ENCODE results near the gene NHSL2.
A peak's percentile ranks its signal among the peaks of the same experiment; 100 is the strongest.
"Not testable (repeated sequence)": the region's sequence is repeated elsewhere in the genome, so short reads cannot be mapped to it uniquely, and the experiment has no call there.

The NHSL2 gene

GRCh38 chrX:71910643-71910985, at the start of gene NHSL2:
TSS of gene NHSL2 (plus strand) at chrX:71910845.
- DNase-seq, result peak; percentile 25 to 54 (median 54)

GRCh38 chrX:71867680-71868079, 43.0 kb upstream of the NHSL2 start:
- DNase-seq, result no peak

GRCh38 chrX:71869566-71869965, 41.1 kb upstream of the NHSL2 start:
- not testable (repeated sequence) for DNase-seq

- peak in 2 of 3 donors; percentile 8 to 24 for DNase-seq
These were observed 40.2 kb upstream of the NHSL2 start for GRCh38 chrX:71870208-71871098.

GRCh38 chrX:71871367-71871766, 39.3 kb upstream of the NHSL2 start:
- DNase-seq, result no peak

GRCh38 chrX:71872542-71873458, 37.8 kb upstream of the NHSL2 start:
- no peak for DNase-seq

GRCh38 chrX:71873459-71873833, 37.2 kb upstream of the NHSL2 start:
- no peak for DNase-seq

GRCh38 chrX:71876841-71877240, 33.8 kb upstream of the NHSL2 start:
- DNase-seq, result not testable (repeated sequence)

GRCh38 chrX:71885099-71885498, 25.5 kb upstream of the NHSL2 start:
- no peak for DNase-seq

GRCh38 chrX:71895607-71896006, 15.0 kb upstream of the NHSL2 start:
- DNase-seq, result no peak

GRCh38 chrX:71906144-71906543, 4.5 kb upstream of the NHSL2 start:
- DNase-seq, result no peak

- no peak for DNase-seq
These were observed 2.3 kb upstream of the NHSL2 start for GRCh38 chrX:71908387-71908786.

GRCh38 chrX:71909956-71910355, 689 bp upstream of the NHSL2 start:
- DNase-seq, result peak in 1 of 3 donors; percentile 4

GRCh38 chrX:71910986-71911730, 513 bp downstream of the NHSL2 start:
- DNase-seq, result peak in 1 of 3 donors; percentile 14

- DNase-seq, result peak in 1 of 3 donors; percentile 12
These were observed 1.0 kb downstream of the NHSL2 start for GRCh38 chrX:71911731-71912050.

- DNase-seq, result no peak
These were observed 1.5 kb downstream of the NHSL2 start for GRCh38 chrX:71912156-71912555.

GRCh38 chrX:71913156-71913950, 2.7 kb downstream of the NHSL2 start:
- DNase-seq, result no peak

- DNase-seq, result no peak
These were observed 7.1 kb downstream of the NHSL2 start for GRCh38 chrX:71917621-71918343.

GRCh38 chrX:71919431-71919830, 8.8 kb downstream of the NHSL2 start:
- no peak for DNase-seq

GRCh38 chrX:71919886-71920285, 9.2 kb downstream of the NHSL2 start:
- DNase-seq, result no peak

- no peak for DNase-seq
These were observed 12.0 kb downstream of the NHSL2 start for GRCh38 chrX:71922686-71923085.

- no peak for DNase-seq
These were observed 12.9 kb downstream of the NHSL2 start for GRCh38 chrX:71923516-71923915.
